ENCODE data around the gene INKA1. TPM values are rescaled to one million over a fixed set of nuclear protein-coding genes. Genes with fewer than 3 reads are reported as not detected.
"Not testable (repeated sequence)": the region's sequence is repeated elsewhere in the genome, so short reads cannot be mapped to it uniquely, and the experiment has no call there.

The INKA1 gene
- total RNA-seq, 1 donor from 2014 or later = not detected

- Mint-ChIP-seq H3K27ac (no peak overlapping the region), H3K4me3 (ENCODE audit: low read depth) (no peak overlapping the region), H3K27me3 (no peaks in the 10 kb centered on the region), H3K4me1 (ENCODE audit: low read depth) (peaks cover 10% of the 10 kb centered on the region), H3K36me3 (ENCODE audit: insufficient read depth) (peaks cover 12% of the 10 kb centered on the region), H3K9me3 (ENCODE audit: low read depth) (no peaks in the 10 kb centered on the region)
- no peak for DNase-seq (ENCODE audit: low spot score, unreplicated experiment)
- TF ChIP-seq, protein P1, sequence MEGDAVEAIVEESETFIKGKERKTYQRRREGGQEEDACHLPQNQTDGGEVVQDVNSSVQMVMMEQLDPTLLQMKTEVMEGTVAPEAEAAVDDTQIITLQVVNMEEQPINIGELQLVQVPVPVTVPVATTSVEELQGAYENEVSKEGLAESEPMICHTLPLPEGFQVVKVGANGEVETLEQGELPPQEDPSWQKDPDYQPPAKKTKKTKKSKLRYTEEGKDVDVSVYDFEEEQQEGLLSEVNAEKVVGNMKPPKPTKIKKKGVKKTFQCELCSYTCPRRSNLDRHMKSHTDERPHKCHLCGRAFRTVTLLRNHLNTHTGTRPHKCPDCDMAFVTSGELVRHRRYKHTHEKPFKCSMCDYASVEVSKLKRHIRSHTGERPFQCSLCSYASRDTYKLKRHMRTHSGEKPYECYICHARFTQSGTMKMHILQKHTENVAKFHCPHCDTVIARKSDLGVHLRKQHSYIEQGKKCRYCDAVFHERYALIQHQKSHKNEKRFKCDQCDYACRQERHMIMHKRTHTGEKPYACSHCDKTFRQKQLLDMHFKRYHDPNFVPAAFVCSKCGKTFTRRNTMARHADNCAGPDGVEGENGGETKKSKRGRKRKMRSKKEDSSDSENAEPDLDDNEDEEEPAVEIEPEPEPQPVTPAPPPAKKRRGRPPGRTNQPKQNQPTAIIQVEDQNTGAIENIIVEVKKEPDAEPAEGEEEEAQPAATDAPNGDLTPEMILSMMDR (IDR thresholded peaks at IDR 0.05; ENCODE audit: unreplicated experiment) = no peak
These were observed 21.5 kb upstream of the INKA1 start for GRCh38 chr3:49781415-49782199.

- H3K4me1 Mint-ChIP-seq (ENCODE audit: low read depth); H3K9me3 Mint-ChIP-seq (ENCODE audit: low read depth); H3K27me3 Mint-ChIP-seq; DNase-seq (ENCODE audit: low spot score, unreplicated experiment); H3K4me3 Mint-ChIP-seq (ENCODE audit: low read depth): not testable (repeated sequence)
- Mint-ChIP-seq H3K36me3 (ENCODE audit: insufficient read depth) (peaks cover 10% of the 10 kb centered on the region), H3K27ac (peak overlapping the region; percentile 64)
These were observed 20.8 kb upstream of the INKA1 start for GRCh38 chr3:49782277-49782676.

DNA sequence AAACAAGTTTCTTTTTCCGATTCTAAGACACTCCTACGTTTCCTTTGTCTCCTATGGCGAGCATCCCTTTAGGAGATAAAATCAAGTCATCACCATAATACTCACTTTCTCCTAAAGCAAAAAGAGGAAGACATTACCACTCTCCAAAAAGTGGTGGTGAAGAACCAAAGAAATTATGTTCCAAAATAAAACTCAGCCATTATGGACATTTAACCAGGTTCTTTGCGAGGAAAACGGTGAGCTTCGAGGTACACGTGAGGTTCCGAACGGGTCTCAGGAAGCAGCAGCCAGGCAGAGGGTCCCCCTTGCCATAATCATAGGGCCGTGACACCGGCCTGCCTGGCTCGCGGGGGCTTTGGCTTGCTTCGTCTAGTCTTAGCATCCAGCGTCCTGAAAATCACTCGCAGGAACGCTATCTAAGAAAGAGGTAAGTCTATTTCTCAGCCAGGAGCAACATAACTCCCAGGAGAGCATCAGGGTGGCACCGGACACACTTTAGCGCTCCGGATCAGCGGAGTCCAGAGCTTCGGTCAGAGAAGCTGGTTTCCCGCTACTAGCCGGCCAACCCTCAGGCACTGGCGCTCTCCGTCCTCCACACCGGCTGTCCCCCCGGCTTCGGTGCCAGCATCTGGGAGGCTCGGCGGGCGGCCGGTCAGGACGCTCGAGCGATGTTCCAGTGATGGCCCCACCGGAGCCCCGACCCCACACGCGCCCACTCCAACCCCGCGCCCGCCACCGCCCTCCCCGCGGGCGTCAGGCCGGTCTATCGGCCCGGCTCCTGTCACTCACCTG lies 17.3 kb upstream of the INKA1 start:
- H3K27me3 Mint-ChIP-seq = no peaks in the 10 kb centered on the region
- peak overlapping the region; percentile 92 for H3K27ac Mint-ChIP-seq
- peak overlapping the region; percentile 89 for H3K4me3 Mint-ChIP-seq (ENCODE audit: low read depth)
- H3K9me3 Mint-ChIP-seq (ENCODE audit: low read depth) = no peaks in the 10 kb centered on the region
- TF ChIP-seq, protein P1 (IDR thresholded peaks at IDR 0.05; ENCODE audit: unreplicated experiment) = no peak
- H3K36me3 Mint-ChIP-seq (ENCODE audit: insufficient read depth) = peaks cover 7% of the 10 kb centered on the region
- DNase-seq (ENCODE audit: low spot score, unreplicated experiment) = peak; percentile 25
- H3K4me1 Mint-ChIP-seq (ENCODE audit: low read depth) = peaks cover 10% of the 10 kb centered on the region

DNA sequence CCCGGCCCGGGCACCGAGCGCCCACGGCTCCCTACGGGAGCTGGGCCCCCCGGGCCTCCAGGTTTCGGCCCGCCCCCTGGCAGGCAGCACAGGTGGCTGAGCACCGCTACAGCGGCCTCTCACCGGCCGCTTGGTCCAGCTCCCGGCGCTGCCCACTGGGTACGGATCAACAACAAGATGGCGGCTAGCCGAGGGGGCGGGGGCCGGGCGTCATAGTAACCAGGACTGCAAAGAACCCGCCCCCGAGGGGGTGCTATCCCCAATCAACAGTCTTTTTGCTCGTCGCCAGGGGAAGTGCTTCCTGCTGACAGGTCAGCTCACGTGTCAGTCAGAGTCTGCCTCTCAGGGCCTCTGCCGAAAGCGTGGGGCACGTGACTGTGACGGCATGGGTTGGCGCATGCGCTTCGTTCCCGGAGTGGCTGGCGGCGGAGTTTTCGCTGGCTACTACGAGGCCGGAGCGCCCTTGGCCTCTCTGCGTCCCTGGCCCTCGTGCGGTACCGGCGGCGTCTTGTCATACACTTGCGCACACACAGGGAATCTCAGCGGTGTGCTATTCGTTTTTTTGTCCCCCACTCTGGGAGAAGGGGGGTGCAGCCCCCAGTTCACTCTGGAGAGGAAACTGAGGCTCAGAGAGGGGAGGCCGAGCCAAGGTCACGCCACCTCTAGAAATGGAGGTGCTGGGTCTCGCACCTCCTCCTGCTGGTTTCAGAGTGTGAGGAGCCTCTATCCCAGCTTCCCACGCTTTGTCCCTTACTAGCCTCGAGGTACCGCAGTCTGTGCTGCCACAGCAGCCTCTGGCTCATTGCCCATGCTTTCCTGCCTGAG lies 16.5 kb upstream of the INKA1 start, which contains the start of gene IP6K1:
TSS of gene IP6K1 (minus strand) at position 186 of the 825 bp plus-strand sequence. CDS start 38,502 bp downstream, outside the sequence.
- Mint-ChIP-seq H3K27ac (peak within 1 kb of the TSS; percentile 97), H3K4me3 (ENCODE audit: low read depth) (peak within 1 kb of the TSS; percentile 89), H3K4me1 (ENCODE audit: low read depth) (peaks cover 8% of the 10 kb centered on the region), H3K27me3 (peaks cover 5% of the 10 kb centered on the region), H3K9me3 (ENCODE audit: low read depth) (no peaks in the 10 kb centered on the region), H3K36me3 (ENCODE audit: insufficient read depth) (peaks cover 7% of the 10 kb centered on the region)
- TF ChIP-seq, protein P1 (IDR thresholded peaks at IDR 0.05; ENCODE audit: unreplicated experiment) = no peak
- peak; percentile 100 for DNase-seq (ENCODE audit: low spot score, unreplicated experiment)

GRCh38 chr3:49787182-49787464 lies 15.9 kb upstream of the INKA1 start:
- H3K9me3 Mint-ChIP-seq (ENCODE audit: low read depth) = no peaks in the 10 kb centered on the region
- peak overlapping the region; percentile 89 for H3K4me3 Mint-ChIP-seq (ENCODE audit: low read depth)
- peaks cover 8% of the 10 kb centered on the region for H3K4me1 Mint-ChIP-seq (ENCODE audit: low read depth)
- no peak for DNase-seq (ENCODE audit: low spot score, unreplicated experiment)
- peaks cover 7% of the 10 kb centered on the region for H3K36me3 Mint-ChIP-seq (ENCODE audit: insufficient read depth)
- H3K27ac Mint-ChIP-seq = peak overlapping the region; percentile 97
- TF ChIP-seq, protein P1 (IDR thresholded peaks at IDR 0.05; ENCODE audit: unreplicated experiment) = no peak
- H3K27me3 Mint-ChIP-seq = peaks cover 5% of the 10 kb centered on the region

Data from progenitor cell of endocrine pancreas (in vitro differentiated cells).